Astrocyte of the cerebellum (primary cell): ENCODE results near the gene MCM3AP.

Source experiments
- DNase-seq: peaks from one replicate; pipeline ENCODE4 v3.0.0-alpha.2; 2011; ENCODE audit warnings: low read depth
- H3K4me3 ChIP-seq: 2 replicates; pipeline ENCODE4 v1.5.1; 2011; ENCODE audit warnings: mild to moderate bottlenecking, low read depth, low read length, moderate library complexity
- CTCF ChIP-seq: IDR thresholded peaks from 2 replicates; pipeline ENCODE4 v1.5.1; 2012; ENCODE audit warnings: low read length, low read depth, moderate library complexity, mild to moderate bottlenecking; ENCODE audit errors: missing control alignments
- in situ Hi-C: cut with HindIII; loops from 2 replicates; pipeline ENCODE4 v1.10.0; 2017; ENCODE audit warnings: low sequenced_read_pairs

The MCM3AP gene

GRCh38 chr21:46301759-46302158, 16.3 kb upstream of the MCM3AP start:
- H3K4me3 ChIP-seq = no peak overlapping the region
- no peak for TF ChIP-seq CTCF
- no peak for DNase-seq
- in situ Hi-C loops = no loop called here

GRCh38 chr21:46299167-46299566, 13.8 kb upstream of the MCM3AP start:
- no peak for TF ChIP-seq CTCF
- no peak for DNase-seq
- in situ Hi-C loops = no loop called here
- no peak overlapping the region for H3K4me3 ChIP-seq

GRCh38 chr21:46297338-46298271, 12.2 kb upstream of the MCM3AP start:
- H3K4me3 ChIP-seq = peak overlapping the region; percentile 22
- in situ Hi-C loops = no loop called here
- DNase-seq = no peak

GRCh38 chr21:46295996-46296752, 10.8 kb upstream of the MCM3AP start:
- in situ Hi-C loops = no loop called here
- DNase-seq = no peak
- no peak overlapping the region for H3K4me3 ChIP-seq
- no peak for TF ChIP-seq CTCF

More at GRCh38 chr21:46297338-46298271, 12.2 kb upstream of the MCM3AP start:
- TF ChIP-seq CTCF = no peak

GRCh38 chr21:46295177-46295770, 9.9 kb upstream of the MCM3AP start:
- DNase-seq = no peak
- no peak for TF ChIP-seq CTCF
- in situ Hi-C loops = no loop called here
- H3K4me3 ChIP-seq = no peak overlapping the region

GRCh38 chr21:46294647-46295176, 9.3 kb upstream of the MCM3AP start:
- in situ Hi-C loops = no loop called here
- TF ChIP-seq CTCF = no peak
- H3K4me3 ChIP-seq = no peak overlapping the region
- peak; percentile 43 for DNase-seq
